ENCODE data around the gene ITGA7. TPM values are rescaled to one million over a fixed set of nuclear protein-coding genes. Genes with fewer than 3 reads are reported as not detected.

Gene ITGA7
- total RNA-seq, 1 donor from 2014 or later, result 2.0 TPM

- DNase-seq (ENCODE audit: low read depth), result no peak
- TF ChIP-seq CTCF (IDR thresholded peaks at IDR 0.05; ENCODE audit: insufficient read depth, low read length, poor library complexity, severe bottlenecking), result no peak
- Histone ChIP-seq H3K4me3 (ENCODE audit: low read depth, low read length) (no peak overlapping the region), H3K27me3 (ENCODE audit: control insufficient read depth, insufficient read depth, low read length) (no peaks in the 10 kb centered on the region), H3K36me3 (ENCODE audit: control insufficient read depth, insufficient read depth, low read length) (no peaks in the 10 kb centered on the region)
These were observed 31.3 kb upstream of the ITGA7 start for GRCh38 chr12:55739025-55739378.

GRCh38 chr12:55738123-55739024 is 30.7 kb upstream of the ITGA7 start:
- peak; percentile 64 for TF ChIP-seq CTCF (IDR thresholded peaks at IDR 0.05; ENCODE audit: insufficient read depth, low read length, poor library complexity, severe bottlenecking)
- H3K27me3 ChIP-seq (ENCODE audit: control insufficient read depth, insufficient read depth, low read length), result no peaks in the 10 kb centered on the region
- H3K4me3 ChIP-seq (ENCODE audit: low read depth, low read length), result peak overlapping the region; percentile 65
- DNase-seq (ENCODE audit: low read depth), result no peak
- H3K36me3 ChIP-seq (ENCODE audit: control insufficient read depth, insufficient read depth, low read length), result no peaks in the 10 kb centered on the region

GRCh38 chr12:55737581-55738122 is 29.9 kb upstream of the ITGA7 start:
- TF ChIP-seq CTCF (IDR thresholded peaks at IDR 0.05; ENCODE audit: insufficient read depth, low read length, poor library complexity, severe bottlenecking), result no peak
- DNase-seq (ENCODE audit: low read depth), result no peak
- Histone ChIP-seq H3K4me3 (ENCODE audit: low read depth, low read length) (peak overlapping the region; percentile 65), H3K27me3 (ENCODE audit: control insufficient read depth, insufficient read depth, low read length) (no peaks in the 10 kb centered on the region), H3K36me3 (ENCODE audit: control insufficient read depth, insufficient read depth, low read length) (no peaks in the 10 kb centered on the region)

- no peak for DNase-seq (ENCODE audit: low read depth)
- TF ChIP-seq CTCF (IDR thresholded peaks at IDR 0.05; ENCODE audit: insufficient read depth, low read length, poor library complexity, severe bottlenecking), result peak; percentile 89
- Histone ChIP-seq H3K4me3 (ENCODE audit: low read depth, low read length) (no peak overlapping the region), H3K36me3 (ENCODE audit: control insufficient read depth, insufficient read depth, low read length) (no peaks in the 10 kb centered on the region), H3K27me3 (ENCODE audit: control insufficient read depth, insufficient read depth, low read length) (no peaks in the 10 kb centered on the region)
These were observed 29.3 kb upstream of the ITGA7 start for GRCh38 chr12:55736780-55737580.

- Histone ChIP-seq H3K36me3 (ENCODE audit: control insufficient read depth, insufficient read depth, low read length) (no peaks in the 10 kb centered on the region), H3K27me3 (ENCODE audit: control insufficient read depth, insufficient read depth, low read length) (no peaks in the 10 kb centered on the region), H3K4me3 (ENCODE audit: low read depth, low read length) (no peak overlapping the region)
- TF ChIP-seq CTCF (IDR thresholded peaks at IDR 0.05; ENCODE audit: insufficient read depth, low read length, poor library complexity, severe bottlenecking), result no peak
- no peak for DNase-seq (ENCODE audit: low read depth)
These were observed 28.4 kb upstream of the ITGA7 start for GRCh38 chr12:55736076-55736475.
